Stimulated activated naive CD4-positive, alpha-beta T cell treated with Interleukin-2 at 50 U/mL for 16 hours (primary cell): Measurements from ENCODE around the gene NUAK1.

Experiments used
- DNase-seq: peaks from one replicate; lab custom pipeline; 2025; lab: John Stamatoyannopoulos, UW

Gene NUAK1

GRCh38 chr12:106082216-106083175 is 56.3 kb downstream of the NUAK1 start:
- no peak for DNase-seq

DNA sequence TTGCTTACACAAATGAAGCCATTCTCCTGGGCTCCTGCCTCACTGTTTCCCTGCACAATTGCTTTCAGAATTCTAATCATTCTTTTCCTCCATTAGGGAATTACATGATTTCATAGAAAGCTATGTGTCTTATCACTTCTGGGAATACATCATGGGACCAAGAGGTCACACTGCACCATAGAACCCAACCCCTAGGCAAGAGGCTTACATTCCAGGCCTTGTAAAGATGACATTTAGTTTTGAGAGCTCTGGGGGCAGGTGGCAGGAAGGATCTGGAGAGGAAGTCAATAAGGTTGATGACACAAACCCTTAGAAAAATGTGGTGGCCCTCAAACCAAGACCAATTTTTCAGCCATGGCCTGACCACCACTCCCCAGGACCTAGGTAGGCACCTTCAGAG is 57.1 kb downstream of the NUAK1 start:
- no peak for DNase-seq

GRCh38 chr12:106080791-106081170 is 58.0 kb downstream of the NUAK1 start:
- DNase-seq: no peak

GRCh38 chr12:106080041-106080790 is 58.5 kb downstream of the NUAK1 start:
- DNase-seq: no peak

- no peak for DNase-seq
Observed at GRCh38 chr12:106079148-106079738, 59.5 kb downstream of the NUAK1 start.

DNA sequence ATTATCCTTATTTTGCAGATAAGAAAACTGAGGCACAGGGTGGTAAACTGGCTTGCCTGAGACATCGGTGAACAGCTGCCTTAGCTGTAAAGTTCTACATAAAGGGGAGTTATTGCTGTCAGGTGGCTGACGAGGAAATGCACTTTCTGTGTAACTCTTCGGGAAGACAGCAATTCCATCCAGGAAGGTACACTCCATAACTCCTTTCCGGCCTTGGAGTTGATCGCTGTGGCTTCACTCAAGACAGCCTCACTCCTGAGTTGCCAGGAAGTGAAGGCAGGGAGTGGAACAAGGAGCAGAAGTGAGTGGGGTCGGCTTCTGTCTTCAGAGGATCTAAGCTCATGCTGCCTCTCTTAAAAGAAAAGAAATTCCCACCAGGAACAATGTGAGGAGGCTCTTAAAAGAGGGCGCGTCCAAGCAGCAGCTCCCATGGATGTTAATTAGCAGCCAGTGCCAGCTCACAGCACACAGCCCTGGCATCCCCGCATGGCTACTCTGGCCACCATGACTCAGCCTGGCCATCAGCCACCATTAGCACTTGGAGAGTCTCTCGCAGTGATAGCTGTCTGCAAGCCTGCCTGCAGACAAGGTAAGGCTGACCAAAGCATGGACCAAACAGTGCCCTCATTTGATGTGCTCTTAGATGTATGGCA is 60.3 kb downstream of the NUAK1 start:
- no peak for DNase-seq

DNA sequence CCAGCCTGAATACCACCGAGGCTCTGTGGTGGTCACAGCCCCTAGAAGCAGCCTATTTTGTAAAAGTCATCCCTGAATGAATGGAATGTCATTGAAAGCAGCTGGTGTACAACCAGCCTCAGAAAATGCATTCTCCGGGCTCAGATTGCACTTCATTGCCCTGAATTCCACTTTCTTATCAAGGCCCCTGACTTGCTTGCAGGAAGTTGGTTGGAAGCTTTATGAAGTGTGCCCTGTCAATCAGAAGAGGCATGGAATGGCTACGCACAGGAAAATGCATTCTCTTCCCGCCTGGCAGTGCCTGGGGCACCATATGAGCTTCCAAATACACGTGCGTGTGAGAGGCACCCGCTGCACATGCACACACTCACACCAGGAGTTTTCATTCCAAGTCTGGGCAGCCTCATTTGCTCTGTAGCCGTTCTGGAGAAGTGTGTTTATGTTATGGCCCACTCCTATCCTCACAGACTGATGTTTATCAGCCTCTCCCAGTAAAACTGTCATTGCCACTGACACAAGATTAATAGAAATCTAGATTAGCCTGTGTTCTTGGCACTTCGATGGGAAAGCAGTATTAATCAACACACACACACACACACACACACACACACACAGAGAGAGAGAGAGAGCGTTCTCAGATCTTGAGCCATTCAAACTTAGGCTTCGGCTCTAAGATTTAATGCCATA is 63.9 kb downstream of the NUAK1 start:
- no peak for DNase-seq

GRCh38 chr12:106074361-106074705 is 64.4 kb downstream of the NUAK1 start:
- DNase-seq: no peak

GRCh38 chr12:106073179-106073578 is 65.6 kb downstream of the NUAK1 start:
- no peak for DNase-seq

- no peak for DNase-seq
Observed at GRCh38 chr12:106072751-106073150, 66.0 kb downstream of the NUAK1 start.

DNA sequence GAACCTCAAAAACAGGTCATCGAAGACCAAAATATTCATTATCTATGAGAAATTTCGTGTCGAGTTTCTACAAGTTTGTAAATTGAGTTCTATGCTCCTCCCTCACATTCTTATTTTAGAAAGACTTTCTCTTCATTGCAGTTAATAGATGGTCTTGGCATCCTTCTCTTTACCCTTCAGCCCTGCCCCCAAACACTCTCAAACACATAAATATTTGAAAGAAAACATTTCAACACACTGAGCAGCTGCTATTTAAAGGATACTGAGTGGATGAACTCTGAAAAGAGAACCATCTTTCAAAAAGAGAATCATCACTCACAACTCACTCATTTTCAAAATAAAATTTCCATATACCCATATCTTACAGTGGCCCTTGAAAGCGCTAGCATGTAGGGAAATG is 67.1 kb downstream of the NUAK1 start:
- DNase-seq: no peak

- DNase-seq: no peak
Observed at GRCh38 chr12:106070611-106071010, 68.1 kb downstream of the NUAK1 start.

GRCh38 chr12:106070147-106070546 is 68.6 kb downstream of the NUAK1 start:
- DNase-seq: no peak

DNA sequence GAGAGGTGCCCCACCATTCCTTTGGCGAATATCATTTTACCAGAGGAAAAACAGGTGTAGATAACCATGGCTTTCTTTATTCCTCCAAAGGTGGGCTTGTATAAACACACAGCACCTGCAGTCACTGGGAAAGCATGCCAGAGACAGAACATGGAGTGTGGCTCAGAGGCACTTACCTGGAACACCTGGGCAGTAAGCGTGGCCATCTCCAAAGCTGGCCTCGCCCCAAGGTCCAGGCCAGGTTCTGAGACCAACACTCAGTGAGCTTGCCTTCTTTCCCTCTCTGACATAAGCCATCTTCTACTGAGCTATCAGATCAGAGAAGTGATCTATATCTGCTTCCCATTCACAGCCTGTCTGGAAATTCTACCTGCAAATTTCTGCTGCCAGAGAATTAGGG is 70.5 kb downstream of the NUAK1 start:
- no peak for DNase-seq

DNA sequence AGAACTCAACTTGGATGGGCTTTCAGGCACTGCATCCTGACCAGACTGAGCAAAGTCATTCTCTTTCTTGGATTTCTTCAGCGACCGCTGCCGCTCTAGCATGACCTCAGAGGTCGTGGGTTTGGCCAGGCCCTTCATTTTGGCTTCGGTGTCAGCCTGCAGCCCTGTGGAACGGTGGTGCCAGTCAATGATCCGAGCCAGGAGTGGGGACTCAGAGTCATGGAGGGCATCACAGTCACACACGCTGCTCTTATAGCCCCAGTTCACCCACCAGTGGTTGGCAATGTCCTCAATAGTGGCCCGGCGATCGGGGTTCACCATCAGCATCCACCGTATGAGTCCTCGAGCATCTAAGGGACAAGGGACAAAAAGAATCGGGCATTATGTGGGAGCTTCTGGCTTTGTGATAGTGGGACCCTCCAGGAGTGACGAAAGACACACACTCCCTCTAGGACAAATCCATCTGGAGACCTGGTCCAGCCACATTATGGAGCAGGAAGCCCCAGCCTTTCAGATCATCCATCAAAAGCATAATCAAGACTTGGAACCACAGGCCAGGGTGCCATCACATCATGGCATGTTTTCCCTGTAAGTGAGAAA is 71.0 kb downstream of the NUAK1 start:
- DNase-seq: no peak

GRCh38 chr12:106066726-106067325 is 71.9 kb downstream of the NUAK1 start:
- no peak for DNase-seq

DNA sequence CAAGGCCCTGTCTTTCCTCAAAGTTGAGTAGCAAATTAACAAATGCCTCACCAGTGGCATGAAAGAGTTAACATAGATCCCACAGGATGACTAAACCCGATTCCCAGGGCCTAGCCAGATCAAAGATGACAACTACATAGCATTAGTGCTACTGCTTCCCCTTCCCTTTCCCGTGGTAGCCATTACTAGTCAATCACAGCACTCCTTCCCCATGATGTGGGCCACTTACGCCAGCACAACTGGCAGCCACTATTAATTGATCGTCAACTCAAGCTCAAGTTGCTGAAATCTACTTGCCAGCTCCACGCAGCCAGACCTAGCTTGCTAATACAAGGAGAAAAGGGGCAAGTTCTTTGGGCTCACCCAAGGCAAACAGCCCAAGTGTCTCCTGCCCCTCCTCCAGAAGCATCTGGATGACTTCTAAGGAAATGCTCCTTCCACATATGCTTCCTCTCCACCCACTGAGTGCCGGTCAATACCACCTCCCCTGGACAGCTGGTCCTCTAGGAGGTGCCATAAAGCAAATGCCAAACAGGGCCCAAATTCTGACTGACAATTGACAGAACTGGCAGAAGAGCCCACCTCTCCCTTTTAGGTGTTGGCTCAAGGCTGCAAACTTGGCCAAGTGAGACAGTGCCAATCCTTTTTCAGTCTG is 72.6 kb downstream of the NUAK1 start:
- no peak for DNase-seq

- DNase-seq: no peak
Observed at GRCh38 chr12:106065506-106065905, 73.2 kb downstream of the NUAK1 start.

DNA sequence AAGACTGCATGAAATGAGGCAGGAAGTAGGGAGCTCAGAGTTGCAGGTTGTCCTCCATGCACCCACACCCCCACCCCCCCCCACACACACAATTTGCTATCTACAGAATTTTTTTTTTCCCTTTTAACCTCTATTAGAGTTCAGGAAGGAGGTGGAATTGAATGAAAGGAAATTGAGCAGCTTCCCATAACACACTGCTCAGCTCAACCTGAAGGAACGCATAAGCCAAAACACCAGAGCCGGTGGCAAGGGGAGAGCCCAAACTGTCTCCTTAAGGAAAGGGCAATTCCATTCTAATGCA is 74.1 kb downstream of the NUAK1 start:
- DNase-seq: no peak

DNA sequence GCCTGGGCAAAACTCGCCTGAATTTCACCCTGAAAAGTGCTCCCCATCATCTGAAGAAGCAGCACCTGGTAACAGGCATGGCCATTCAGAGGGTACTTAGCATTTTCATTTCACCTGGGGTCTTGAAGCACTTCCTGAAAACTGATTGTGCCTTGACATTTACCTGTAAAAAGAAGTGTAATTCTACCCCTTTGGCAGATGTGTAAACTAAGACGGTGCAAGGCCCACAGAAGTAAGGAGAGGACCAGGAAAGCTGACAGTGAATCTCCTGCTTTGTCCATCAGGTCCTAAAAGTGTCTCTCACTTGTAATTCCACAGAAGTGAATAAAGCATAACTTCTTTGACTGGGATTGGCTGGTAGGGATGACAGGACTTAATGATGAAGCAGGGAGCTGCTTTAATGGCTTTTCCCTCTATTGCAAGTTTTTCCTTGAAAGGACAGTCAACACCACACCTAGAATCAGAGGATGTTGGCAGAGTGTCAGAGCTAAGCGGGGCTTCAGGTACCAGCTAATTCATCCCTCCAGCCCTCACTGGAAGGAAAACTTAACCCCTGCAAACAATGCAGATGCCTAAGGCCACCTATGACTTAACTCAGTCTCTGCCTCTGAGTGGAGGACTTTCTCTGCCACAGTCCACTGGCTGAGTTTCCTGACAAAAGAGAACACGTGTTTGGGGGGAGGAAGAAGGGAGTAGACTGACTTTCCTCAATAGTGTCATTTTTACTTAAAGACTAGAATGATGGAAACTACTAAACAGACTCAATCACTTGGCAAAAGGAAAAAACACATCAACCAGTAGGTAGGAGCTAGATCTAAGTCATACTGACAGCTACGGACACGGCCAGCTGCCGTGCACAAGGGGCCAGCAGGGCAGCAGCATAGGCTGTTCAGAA is 74.7 kb downstream of the NUAK1 start:
- DNase-seq: no peak
